IMR-90 (cell line): Measurements from ENCODE around the gene KDM6B. TPM values are rescaled to one million over a fixed set of nuclear protein-coding genes. Genes with fewer than 3 reads are reported as not detected.

ENCODE experiments used
- ATAC-seq: fragments of 200-7000 bp; cut with Tn5 transposase; 2 replicates; pipeline ENCODE4 v1.9.1; 2020; ENCODE audit warnings: low read depth, mild to moderate bottlenecking, moderate library complexity
- BruUV-seq: library from RNA; stranded (reverse); fragments of 400-500 nt; replicated peaks from 2 replicates; lab custom pipeline; 2021; lab: Mats Ljungman, UMichigan
- CTCF ChIA-PET: fragments of 300-600 bp; formaldehyde crosslinking; extraction: SDS; loops from one replicate; lab custom pipeline; 2021; ENCODE audit warnings: antibody characterized with exemption; lab: Yijun Ruan, JAX
- POLR2A ChIA-PET: fragments of 300-600 bp; sonication (Branson Sonifier 250); formaldehyde crosslinking; loops from one replicate; lab custom pipeline; 2022; ENCODE audit warnings: antibody characterized with exemption; ENCODE audit not compliant: unreplicated experiment; lab: Charles Lee
- DNase-seq: peaks from one replicate; pipeline ENCODE4 v3.0.0; 2013
- H2AFZ ChIP-seq: replicated peaks from 2 replicates; pipeline ENCODE3; 2013; ENCODE audit warnings: low read length, mild to moderate bottlenecking; ENCODE audit not compliant: poor library complexity
- H2AK5ac ChIP-seq: 2 replicates; pipeline ENCODE4 v1.6.1; 2013; ENCODE audit warnings: low read depth, low read length, inconsistent platforms
- H2AK9ac ChIP-seq: replicated peaks from 2 replicates; pipeline ENCODE3; 2013; ENCODE audit warnings: mild to moderate bottlenecking, low read depth, low read length, moderate library complexity; ENCODE audit not compliant: poor library complexity
- H2BK120ac ChIP-seq: 2 replicates; pipeline ENCODE4 v1.6.1; 2013; ENCODE audit warnings: low read depth, low read length, inconsistent platforms
- H2BK15ac ChIP-seq: 3 replicates; pipeline ENCODE4 v1.6.1; 2013; ENCODE audit warnings: low read depth, low read length, inconsistent platforms
- H2BK20ac ChIP-seq: 2 replicates; pipeline ENCODE4 v1.6.1; 2013; ENCODE audit warnings: low read depth, mild to moderate bottlenecking, inconsistent platforms, low read length, moderate library complexity
- H2BK5ac ChIP-seq: 2 replicates; pipeline ENCODE4 v1.6.1; 2013; ENCODE audit warnings: mild to moderate bottlenecking, low read depth, low read length, inconsistent platforms; ENCODE audit not compliant: poor library complexity, severe bottlenecking
- H3K14ac ChIP-seq: replicated peaks from 2 replicates; pipeline ENCODE4 v1.6.1; 2013; ENCODE audit warnings: low read depth, low read length, inconsistent platforms
- H3K18ac ChIP-seq: 2 replicates; pipeline ENCODE4 v1.6.1; 2013; ENCODE audit warnings: low read depth, low read length, control low read depth
- H3K23ac ChIP-seq: 2 replicates; pipeline ENCODE4 v1.6.1; 2013; ENCODE audit warnings: low read depth, low read length, inconsistent platforms
- H3K27ac ChIP-seq: 2 replicates; pipeline ENCODE4 v1.5.1; 2013; ENCODE audit warnings: mild to moderate bottlenecking, control low read depth, low read length; ENCODE audit not compliant: insufficient read depth
- H3K27me3 ChIP-seq: 2 replicates; pipeline ENCODE4 v1.6.1; 2013; ENCODE audit warnings: low read length; ENCODE audit not compliant: control insufficient read depth, insufficient read depth
- H3K36me3 ChIP-seq: 2 replicates; pipeline ENCODE4 v1.6.1; 2013; ENCODE audit warnings: low read length, mixed read lengths; ENCODE audit not compliant: control insufficient read depth, insufficient read depth
- H3K4ac ChIP-seq: 2 replicates; pipeline ENCODE4 v1.6.1; 2013; ENCODE audit warnings: low read depth, low read length, inconsistent platforms
- H3K4me1 ChIP-seq: 2 replicates; pipeline ENCODE4 v1.6.1; 2013; ENCODE audit warnings: low read length, mixed read lengths; ENCODE audit not compliant: control insufficient read depth, insufficient read depth
- H3K4me2 ChIP-seq: 2 replicates; pipeline ENCODE4 v1.6.1; 2013; ENCODE audit warnings: low read depth, mild to moderate bottlenecking, control low read depth, low read length, moderate library complexity
- H3K4me3 ChIP-seq: 2 replicates; pipeline ENCODE4 v1.5.1; 2013; ENCODE audit warnings: low read depth, mild to moderate bottlenecking, control low read depth, low read length, moderate library complexity; ENCODE audit not compliant: insufficient read depth
- H3K56ac ChIP-seq: 2 replicates; pipeline ENCODE4 v1.6.1; 2013; ENCODE audit warnings: low read length, inconsistent platforms; ENCODE audit not compliant: insufficient read depth; ENCODE audit errors: extremely low read depth
- H3K79me1 ChIP-seq, 2 experiments: 2 replicates each; pipeline ENCODE4 v1.6.1; 2013; ENCODE audit warnings: low read length in 2 of 2, inconsistent platforms in 1 of 2, low read depth in 1 of 2
- H3K9ac ChIP-seq: 2 replicates; pipeline ENCODE4 v1.6.1; 2013; ENCODE audit warnings: low read depth, low read length, control low read depth
- H3K9me1 ChIP-seq: 2 replicates; pipeline ENCODE4 v1.6.1; 2013; ENCODE audit warnings: low read length, inconsistent platforms; ENCODE audit not compliant: insufficient read depth
- H3K9me3 ChIP-seq: 2 replicates; pipeline ENCODE4 v1.6.1; 2013; ENCODE audit warnings: low read length; ENCODE audit not compliant: control insufficient read depth, insufficient read depth
- H4K20me1 ChIP-seq: 2 replicates; pipeline ENCODE4 v1.6.1; 2013; ENCODE audit warnings: low read length, inconsistent platforms; ENCODE audit not compliant: insufficient read depth
- H4K5ac ChIP-seq: 2 replicates; pipeline ENCODE4 v1.6.1; 2013; ENCODE audit warnings: mild to moderate bottlenecking, low read depth, low read length, control low read depth
- H4K8ac ChIP-seq, 2 experiments: 2 replicates each; pipeline ENCODE4 v1.6.1; 2013; ENCODE audit warnings: low read depth in 2 of 2, low read length in 2 of 2, control low read depth in 1 of 2, inconsistent platforms in 1 of 2
- H4K91ac ChIP-seq: 2 replicates; pipeline ENCODE4 v1.6.1; 2013; ENCODE audit warnings: low read depth, low read length, inconsistent platforms; ENCODE audit not compliant: insufficient read depth
- CEBPB ChIP-seq: IDR thresholded peaks from 2 replicates; pipeline ENCODE4 v1.6.1; 2012; ENCODE audit warnings: low read depth, low read length, improper control_type of control experiment
- CTCF ChIP-seq: conservative IDR thresholded peaks from 2 replicates; pipeline ENCODE4 v1.5.1; 2012; ENCODE audit warnings: mild to moderate bottlenecking, low read depth, low read length, improper control_type of control experiment
- NFE2L2 ChIP-seq: fragments of 150-350 bp; IDR thresholded peaks from 2 replicates; pipeline ENCODE4 v1.6.1; 2016; ENCODE audit warnings: low read depth, mild to moderate bottlenecking, low read length
- POLR2A ChIP-seq: IDR thresholded peaks from 2 replicates; pipeline ENCODE4 v1.6.1; 2012; ENCODE audit warnings: mild to moderate bottlenecking, low read depth, low read length
- RAD21 ChIP-seq: IDR thresholded peaks from 2 replicates; pipeline ENCODE4 v1.6.1; 2012; ENCODE audit warnings: low read length, improper control_type of control experiment
- RFX5 ChIP-seq: IDR thresholded peaks from 2 replicates; pipeline ENCODE4 v1.8.0; 2012; ENCODE audit warnings: low read depth, mild to moderate bottlenecking, low read length, moderate library complexity
- WGBS, 2 experiments: methylation state at CpG; one replicate each; pipeline versions ENCODE4 v1.1.5 to v1.1.7; 2013; ENCODE audit warnings: missing lambda C conversion rate in 2 of 2; ENCODE audit not compliant: insufficient read length in 1 of 2; ENCODE audit errors: extremely low coverage in 2 of 2; 5-methylcytosine and 5-hydroxymethylcytosine counted together
- dilution Hi-C: fragments of 300-500 bp; cut with HindIII; formaldehyde crosslinking; loops from one replicate; pipeline ENCODE4 v1.14.3; 2018; ENCODE audit warnings: low sequenced_read_pairs; ENCODE audit not compliant: unreplicated experiment
- in situ Hi-C: fragments of 300-500 bp; cut with MboI; formaldehyde crosslinking; loops from 3 replicates; pipeline ENCODE4 v1.14.3; 2019; ENCODE audit warnings: low sequenced_read_pairs, inconsistent platforms, mixed read lengths
- intact Hi-C: fragments of 100-400 bp; cut with micrococcal nuclease; formaldehyde crosslinking; loops from 2 replicates; pipeline ENCODE4 v1.10.0; 2022
- polyA plus RNA-seq, 3 experiments: library from polyadenylated mRNA; depleted of rRNA; stranded (reverse); fragments of >200 nt; gene quantifications; 2 replicates each; pipeline ENCODE4 v1.2.3, GENCODE V29; 2012; ENCODE audit warnings: low replicate concordance in 1 of 3
- total RNA-seq: library from RNA; depleted of rRNA; stranded (reverse); fragments of >200 nt; gene quantifications from 2 replicates; pipeline ENCODE4 v1.2.3, GENCODE V29; 2012
- TF ChIP-seq, protein P1 (sequence below): fragments of 150-350 bp; IDR thresholded peaks from 2 replicates; pipeline ENCODE4 v1.6.1; 2017; ENCODE audit warnings: mild to moderate bottlenecking, antibody characterized with exemption, low read length, low read depth

Gene KDM6B
- total and polyA plus RNA-seq, 2 of the 4 experiments (the other 2 are of a cell fraction): 0.72 to 3.5 TPM

DNA sequence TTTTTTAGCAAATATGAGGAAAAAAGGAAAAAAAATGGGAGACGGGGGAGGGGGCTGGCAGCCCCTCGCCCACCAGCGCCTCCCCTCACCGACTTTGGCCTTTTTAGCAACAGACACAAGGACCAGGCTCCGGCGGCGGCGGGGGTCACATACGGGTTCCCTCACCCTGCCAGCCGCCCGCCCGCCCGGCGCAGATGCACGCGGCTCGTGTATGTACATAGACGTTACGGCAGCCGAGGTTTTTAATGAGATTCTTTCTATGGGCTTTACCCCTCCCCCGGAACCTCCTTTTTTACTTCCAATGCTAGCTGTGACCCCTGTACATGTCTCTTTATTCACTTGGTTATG lies 19.6 kb downstream of the KDM6B start:
- Histone ChIP-seq H3K36me3 (peaks cover 49% of the 10 kb centered on the region), H3K9me1 (no peaks in the 10 kb centered on the region), H2AK5ac (no peak overlapping the region), H2BK5ac (no peak overlapping the region), H3K4me3 (no peak overlapping the region), H3K9ac (no peak overlapping the region), H3K27me3 (no peaks in the 10 kb centered on the region), H4K8ac (no peak overlapping the region), H2BK120ac (no peak overlapping the region), H4K20me1 (peaks cover 27% of the 10 kb centered on the region; the same call in 1 of the 2 replicates), H2AFZ (no peak overlapping the region), H3K4ac (no peak overlapping the region), H3K18ac (no peak overlapping the region), H3K23ac (no peak overlapping the region), H3K9me3 (no peaks in the 10 kb centered on the region), H3K14ac (no peak overlapping the region), H2BK15ac (no peak overlapping the region), H3K79me1 (peaks cover 20 to 48% of the 10 kb centered on the region in 2 experiments), H2BK20ac (no peak overlapping the region), H2AK9ac (peak overlapping the region; percentile 25), H3K4me2 (no peak overlapping the region), H4K5ac (no peak overlapping the region), H3K27ac (no peak overlapping the region), H3K4me1 (peaks cover 19% of the 10 kb centered on the region), H4K91ac (no peak overlapping the region), H3K56ac (no peak overlapping the region)
- TF ChIP-seq CEBPB: no peak
- TF ChIP-seq CTCF: no peak
- no peak for TF ChIP-seq POLR2A
- no peak for TF ChIP-seq NFE2L2
- TF ChIP-seq RFX5: no peak
- no peak for TF ChIP-seq RAD21
- TF ChIP-seq, protein P1, sequence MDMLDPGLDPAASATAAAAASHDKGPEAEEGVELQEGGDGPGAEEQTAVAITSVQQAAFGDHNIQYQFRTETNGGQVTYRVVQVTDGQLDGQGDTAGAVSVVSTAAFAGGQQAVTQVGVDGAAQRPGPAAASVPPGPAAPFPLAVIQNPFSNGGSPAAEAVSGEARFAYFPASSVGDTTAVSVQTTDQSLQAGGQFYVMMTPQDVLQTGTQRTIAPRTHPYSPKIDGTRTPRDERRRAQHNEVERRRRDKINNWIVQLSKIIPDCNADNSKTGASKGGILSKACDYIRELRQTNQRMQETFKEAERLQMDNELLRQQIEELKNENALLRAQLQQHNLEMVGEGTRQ: no peak
- ATAC-seq (no peak), DNase-seq (no peak)
- CTCF ChIA-PET: interaction anchor here (0.6 kb wide), 1 partner anchor 93 kb away, joined by 3 read pairs; no protein-coding TSS in a partner anchor
- BruUV-seq: TSS peak; percentile 17
- dilution Hi-C loops (no loop called here), in situ Hi-C loops (no loop called here), intact Hi-C loops (no loop called here)
- POLR2A ChIA-PET: no interaction called here
- WGBS, 2 experiments: 100% methylated on average over 1 of the region's 21 CpGs; no CpG with 5 or more reads in 1 of the 2 experiments
